Left kidney (tissue), 2 donors: ENCODE data around the gene WDR44. TPM values are rescaled to one million over a fixed set of nuclear protein-coding genes. Genes with fewer than 3 reads are reported as not detected.
A peak's percentile ranks its signal among the peaks of the same experiment; 100 is the strongest.
"Not testable (repeated sequence)": the region's sequence is repeated elsewhere in the genome, so short reads cannot be mapped to it uniquely, and the experiment has no call there.

Experiments used
- DNase-seq: peaks from one replicate; pipeline ENCODE4 v3.0.0-alpha.2; 2013
- polyA plus RNA-seq: library from polyadenylated mRNA; unstranded; fragments of 120-200 nt; gene quantifications from one replicate; pipeline ENCODE4 v1.2.1, GENCODE V29; 2013; ENCODE audit not compliant: insufficient read length

Gene WDR44
- polyA plus RNA-seq, 1 donor: 14.7 TPM

GRCh38 chrX:118356154-118356701 is 10.3 kb downstream of the WDR44 start:
- no peak for DNase-seq

- no peak for DNase-seq
Observed at GRCh38 chrX:118360429-118361125, 14.7 kb downstream of the WDR44 start.

GRCh38 chrX:118364261-118364660 is 18.4 kb downstream of the WDR44 start:
- no peak for DNase-seq

GRCh38 chrX:118367338-118367737 is 21.4 kb downstream of the WDR44 start:
- DNase-seq: no peak

- DNase-seq: no peak
Observed at GRCh38 chrX:118368398-118368797, 22.5 kb downstream of the WDR44 start.

- DNase-seq: no peak
Observed at GRCh38 chrX:118370921-118371624, 25.2 kb downstream of the WDR44 start.

GRCh38 chrX:118373538-118373937 is 27.6 kb downstream of the WDR44 start:
- DNase-seq: no peak

GRCh38 chrX:118383120-118383519 is 37.2 kb downstream of the WDR44 start:
- no peak for DNase-seq

GRCh38 chrX:118392716-118393115 is 46.8 kb downstream of the WDR44 start:
- DNase-seq: no peak

- no peak for DNase-seq
Observed at GRCh38 chrX:118396113-118396512, 50.2 kb downstream of the WDR44 start.

GRCh38 chrX:118418811-118419251 is 72.9 kb downstream of the WDR44 start:
- DNase-seq: no peak

GRCh38 chrX:118420462-118420861 is 74.6 kb downstream of the WDR44 start:
- DNase-seq: no peak

GRCh38 chrX:118423558-118423957 is 77.7 kb downstream of the WDR44 start:
- DNase-seq: no peak

- DNase-seq: no peak
Observed at GRCh38 chrX:118432799-118433198, 86.9 kb downstream of the WDR44 start.

- no peak for DNase-seq
Observed at GRCh38 chrX:118437283-118437682, 91.4 kb downstream of the WDR44 start.

- no peak for DNase-seq
Observed at GRCh38 chrX:118448273-118448783, 102.4 kb downstream of the WDR44 start.

- DNase-seq: no peak
Observed at GRCh38 chrX:118455013-118455412, 109.1 kb downstream of the WDR44 start.

- DNase-seq: peak; percentile 14
Observed at GRCh38 chrX:118459494-118459893, 113.6 kb downstream of the WDR44 start.

- DNase-seq: no peak
Observed at GRCh38 chrX:118464501-118464900, 118.6 kb downstream of the WDR44 start.

- DNase-seq: no peak
Observed at GRCh38 chrX:118468122-118468521, 122.2 kb downstream of the WDR44 start.

GRCh38 chrX:118470721-118471347 is 124.9 kb downstream of the WDR44 start:
- not testable (repeated sequence) for DNase-seq

GRCh38 chrX:118474586-118474985 is 128.7 kb downstream of the WDR44 start:
- no peak for DNase-seq

- no peak for DNase-seq
Observed at GRCh38 chrX:118475903-118476302, 130.0 kb downstream of the WDR44 start.
